ENCODE measurements around the gene NELFB. TPM values are rescaled to one million over a fixed set of nuclear protein-coding genes. Genes with fewer than 3 reads are reported as not detected.

The NELFB gene
- total and polyA plus RNA-seq, 2 donors (not counting 1 experiment from before 2014, with no cell fraction given), result 53.7 to 55.8 TPM

DNA sequence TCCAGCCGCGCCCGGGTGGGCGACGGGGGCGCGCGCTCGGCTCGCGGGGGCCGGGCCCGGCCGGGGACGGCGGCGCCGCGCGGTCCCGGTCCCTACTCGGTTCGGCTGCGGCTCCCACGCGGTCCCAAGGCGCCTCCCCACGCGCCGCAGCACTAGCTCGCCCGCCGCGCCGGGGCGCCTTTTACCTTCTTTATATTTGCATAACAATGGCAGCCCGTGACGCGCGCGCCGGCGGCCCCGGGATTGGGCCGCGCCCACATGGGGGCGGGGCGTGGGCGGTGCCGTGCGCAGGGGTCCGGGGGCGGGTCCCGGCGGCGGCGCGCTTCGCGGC, 47.0 kb downstream of the NELFB start, which contains the start of gene NRARP:
Gene NRARP, minus strand, starts transcription at position 154 of the 331 bp plus-strand sequence. CDS start 343 bp downstream, outside the sequence.
- no peaks in the 10 kb centered on the region for H3K79me2 ChIP-seq (ENCODE audit: control insufficient read depth, insufficient read depth, low read length)
- Mint-ChIP-seq H3K27ac (peak within 1 kb of the TSS; percentile 20), H3K27me3 (peaks cover 11% of the 10 kb centered on the region), H3K4me1 (peaks cover 22% of the 10 kb centered on the region), H3K9me3 (ENCODE audit: insufficient read depth) (no peaks in the 10 kb centered on the region), H3K4me3 (peak within 1 kb of the TSS; percentile 83)
- H3K4me3 ChIP-seq (ENCODE audit: control extremely low read depth in 1 of 5, extremely low read depth in 1 of 5, insufficient read depth in 1 of 5, low read depth in 2 of 5, low read length in 4 of 5), result peak within 1 kb of the TSS; percentile 38 to 63 (median 56)
- ChIA-PET POLR2A (interaction anchor here (0.6 to 1.9 kb wide), 6 partner anchors 11 to 121 kb away, joined by 3 to 9 read pairs (median 5); partner anchors contain the start of genes EXD3, NOXA1 and TUBB4B), CTCF (interaction anchor here (0.7 to 4.1 kb wide), 23 partner anchors 9 to 233 kb away, joined by 3 to 25 read pairs (median 4); partner anchors contain the start of genes EXD3, MAN1B1, NELFB and NOXA1)
- H3K27ac ChIP-seq (ENCODE audit: low read length in 2 of 2), result peak within 1 kb of the TSS in 1 of 2 donors; percentile 67
- ATAC-seq (ENCODE audit: low read depth), result peak; percentile 86
- intact Hi-C loops (cut with micrococcal nuclease), result loop anchor here (1.0 kb wide), 2 partner anchors 24 to 121 kb away; partner anchors contain the start of genes EXD3 and NOXA1
- H3K27me3 ChIP-seq (replicated peaks in 1 of 4; ENCODE audit: control extremely low read depth in 1 of 4, control insufficient read depth in 3 of 4, insufficient read depth in 4 of 4, low read length in 3 of 4), result peaks cover 0 to 69% (median 37%) of the 10 kb centered on the region in 4 experiments
- peaks cover 0 to 22% (median 0%) of the 10 kb centered on the region in 3 donors for H3K9me3 ChIP-seq (ENCODE audit: control extremely low read depth in 1 of 3, control insufficient read depth in 2 of 3, insufficient read depth in 1 of 3, low read length in 2 of 3)
- H3K9ac ChIP-seq (ENCODE audit: low read length), result peak within 1 kb of the TSS; percentile 71
- under 1% methylated on average over 60 of the region's 60 CpGs for WGBS (ENCODE audit: insufficient coverage)
- no peak for TF ChIP-seq EZH2 (IDR thresholded peaks at IDR 0.05; ENCODE audit: borderline replicate concordance, insufficient read depth, low read depth, low read length, poor library complexity, severe bottlenecking)
- TF ChIP-seq, protein P1, sequence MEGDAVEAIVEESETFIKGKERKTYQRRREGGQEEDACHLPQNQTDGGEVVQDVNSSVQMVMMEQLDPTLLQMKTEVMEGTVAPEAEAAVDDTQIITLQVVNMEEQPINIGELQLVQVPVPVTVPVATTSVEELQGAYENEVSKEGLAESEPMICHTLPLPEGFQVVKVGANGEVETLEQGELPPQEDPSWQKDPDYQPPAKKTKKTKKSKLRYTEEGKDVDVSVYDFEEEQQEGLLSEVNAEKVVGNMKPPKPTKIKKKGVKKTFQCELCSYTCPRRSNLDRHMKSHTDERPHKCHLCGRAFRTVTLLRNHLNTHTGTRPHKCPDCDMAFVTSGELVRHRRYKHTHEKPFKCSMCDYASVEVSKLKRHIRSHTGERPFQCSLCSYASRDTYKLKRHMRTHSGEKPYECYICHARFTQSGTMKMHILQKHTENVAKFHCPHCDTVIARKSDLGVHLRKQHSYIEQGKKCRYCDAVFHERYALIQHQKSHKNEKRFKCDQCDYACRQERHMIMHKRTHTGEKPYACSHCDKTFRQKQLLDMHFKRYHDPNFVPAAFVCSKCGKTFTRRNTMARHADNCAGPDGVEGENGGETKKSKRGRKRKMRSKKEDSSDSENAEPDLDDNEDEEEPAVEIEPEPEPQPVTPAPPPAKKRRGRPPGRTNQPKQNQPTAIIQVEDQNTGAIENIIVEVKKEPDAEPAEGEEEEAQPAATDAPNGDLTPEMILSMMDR (IDR thresholded peaks at IDR 0.05), result no peak
- H3K4me1 ChIP-seq (ENCODE audit: control insufficient read depth in 2 of 2, insufficient read depth in 2 of 2, low read length in 2 of 2), result peaks cover 45 to 48% of the 10 kb centered on the region in 2 donors
- no peaks in the 10 kb centered on the region for H3K36me3 ChIP-seq (replicated peaks in 1 of 2; ENCODE audit: control extremely low read depth in 1 of 2, control insufficient read depth in 1 of 2, extremely low read depth in 1 of 2, insufficient read depth in 2 of 2, low read length in 1 of 2)
- H2AFZ ChIP-seq (ENCODE audit: insufficient read depth, low read depth, low read length, poor library complexity, severe bottlenecking), result peak within 1 kb of the TSS; percentile 85
- peaks cover 5% of the 10 kb centered on the region for H4K20me1 ChIP-seq (ENCODE audit: control insufficient read depth, insufficient read depth, low read length, poor library complexity, severe bottlenecking)
- peak within 1 kb of the TSS; percentile 96 for H3K4me2 ChIP-seq (replicated peaks; ENCODE audit: low read depth, low read length, poor library complexity, severe bottlenecking)
- peak; percentile 95 for DNase-seq

Data from B cell (primary cell).